CD4-positive, alpha-beta T cell (primary cell): ENCODE results near the gene TSPAN18. TPM values are rescaled to one million over a fixed set of nuclear protein-coding genes. Genes with fewer than 3 reads are reported as not detected.

Experiments
- ATAC-seq: fragments of 200-7000 bp; cut with Tn5 transposase; one replicate; pipeline ENCODE4 v1.10.0; 2022; ENCODE audit warnings: mild to moderate bottlenecking; ENCODE audit not compliant: poor library complexity
- CTCF ChIA-PET: fragments of 350-600 bp; sonication (Branson Sonifier 250); formaldehyde crosslinking; loops from one replicate; lab custom pipeline; 2021; ENCODE audit warnings: antibody characterized with exemption, inconsistent platforms; lab: Charles Lee
- POLR2A ChIA-PET: fragments of 350-600 bp; sonication (Branson Sonifier 250); formaldehyde crosslinking; loops from one replicate; lab custom pipeline; 2021; ENCODE audit warnings: antibody characterized with exemption, inconsistent platforms; lab: Charles Lee
- DNase-seq, 14 experiments: peaks; one replicate each; pipeline ENCODE4 v3.0.0-alpha.2; 2013 to 2020; ENCODE audit warnings: mixed read lengths in 2 of 14
- H3K27ac ChIP-seq, 2 donors: one replicate each; pipeline versions ENCODE4 v1.5.1 to v1.7.0; 2013; ENCODE audit warnings: low read length in 2 of 2, low read depth in 1 of 2, mild to moderate bottlenecking in 1 of 2
- H3K27me3 ChIP-seq, 2 experiments: 1 replicate in 1 of 2; 2 replicates in 1 of 2; pipeline versions ENCODE4 v1.6.1 to v1.7.0; 2013; ENCODE audit warnings: low read length in 2 of 2, control low read depth in 1 of 2, mild to moderate bottlenecking in 1 of 2, moderate library complexity in 1 of 2; ENCODE audit not compliant: insufficient read depth in 2 of 2, control insufficient read depth in 1 of 2
- H3K36me3 ChIP-seq: one replicate; pipeline ENCODE4 v1.6.1; 2013; ENCODE audit warnings: low read length, control low read depth; ENCODE audit not compliant: insufficient read depth
- H3K4me1 ChIP-seq: one replicate; pipeline ENCODE4 v1.6.1; 2013; ENCODE audit warnings: low read length, control low read depth; ENCODE audit not compliant: insufficient read depth
- H3K4me3 ChIP-seq: one replicate; pipeline ENCODE4 v1.5.1; 2013; ENCODE audit warnings: mild to moderate bottlenecking, low read length, moderate library complexity
- H3K9me3 ChIP-seq, 2 experiments: 1 replicate in 1 of 2; 2 replicates in 1 of 2; pipeline versions ENCODE4 v1.6.1 to v1.7.0; 2013; ENCODE audit warnings: low read length in 2 of 2, mild to moderate bottlenecking in 2 of 2, control low read depth in 1 of 2, moderate library complexity in 1 of 2; ENCODE audit not compliant: control insufficient read depth in 1 of 2, insufficient read depth in 1 of 2
- H3K27ac Mint-ChIP-seq: one replicate; pipeline ENCODE4 v1.8.0; 2020; ENCODE audit warnings: mixed read lengths
- H3K27me3 Mint-ChIP-seq: one replicate; pipeline ENCODE4 v1.8.0; 2021; ENCODE audit warnings: mixed read lengths
- H3K36me3 Mint-ChIP-seq: one replicate; pipeline ENCODE4 v1.8.0; 2021; ENCODE audit warnings: low read depth, mixed read lengths
- H3K4me1 Mint-ChIP-seq: one replicate; pipeline ENCODE4 v1.8.0; 2021; ENCODE audit warnings: low read depth, mixed read lengths
- H3K4me3 Mint-ChIP-seq: one replicate; pipeline ENCODE4 v1.8.0; 2020; ENCODE audit warnings: mild to moderate bottlenecking, mixed read lengths
- H3K9me3 Mint-ChIP-seq: one replicate; pipeline ENCODE4 v1.8.0; 2020; ENCODE audit warnings: mixed read lengths
- intact Hi-C, 2 experiments: fragments of 100-400 bp; cut with DNase I in 1 of 2; cut with micrococcal nuclease in 1 of 2; formaldehyde crosslinking; loops; one replicate each; pipeline versions ENCODE4 v1.15.1 to v1.9.0; 2023 to 2025; cut with DNase I, micrococcal nuclease
- total RNA-seq, 174 experiments: library from RNA in 2 of 174; stranded (reverse) in 2 of 174; gene quantifications; one replicate each; pipeline ENCODE4 v1.2.3 and lab custom pipeline; 2021 to 2026
- TF ChIP-seq, protein P1 (sequence below): fragments of 200-600 bp; IDR thresholded peaks from one replicate; pipeline ENCODE4 v1.8.0; 2022; ENCODE audit warnings: antibody characterized with exemption, mild to moderate bottlenecking

Gene TSPAN18
- total RNA-seq, 2 experiments from 2014 or later = 23.0 to 25.3 TPM

DNA sequence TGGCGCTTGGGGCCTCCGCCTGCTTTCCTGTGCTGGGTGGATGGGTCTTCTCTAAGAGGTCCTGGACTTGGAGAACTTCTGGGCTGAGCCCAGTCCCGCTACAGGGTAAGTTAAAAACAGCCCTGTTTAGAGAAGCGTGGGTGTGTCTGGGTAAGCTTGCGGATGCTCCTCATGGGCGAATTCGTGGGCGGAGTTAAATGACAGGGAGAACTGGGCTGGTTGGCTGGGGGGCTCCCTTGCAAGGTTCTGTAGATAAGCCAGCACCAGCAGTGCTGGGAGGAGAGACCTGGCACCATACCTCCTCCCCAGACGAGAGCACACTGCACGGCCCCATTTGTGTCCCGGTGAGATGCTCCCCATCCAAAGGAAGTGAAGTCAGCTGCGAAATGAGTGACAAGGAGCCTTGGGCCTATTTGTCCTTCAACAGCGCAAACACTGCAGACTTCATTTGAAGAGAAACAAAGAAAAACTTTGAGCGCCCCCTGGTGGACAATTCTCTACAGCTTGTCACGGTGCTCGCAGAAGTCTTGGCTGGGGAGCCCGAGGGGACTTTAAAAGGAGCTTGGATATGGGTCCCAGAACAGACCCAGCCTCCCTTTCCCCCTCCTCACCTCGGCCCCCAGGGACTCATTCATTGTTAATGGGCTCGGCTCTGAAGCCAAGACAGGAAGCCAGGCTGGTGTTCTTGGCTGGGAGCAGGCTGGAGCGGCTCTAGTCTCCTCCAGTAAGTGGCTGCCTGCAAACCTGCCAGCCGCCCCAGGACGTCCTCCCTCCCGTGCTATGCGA is 184.5 kb downstream of the TSPAN18 start:
- Mint-ChIP-seq H3K4me3 (no peak overlapping the region), H3K27me3 (no peaks in the 10 kb centered on the region), H3K36me3 (peaks cover 4% of the 10 kb centered on the region)

DNA sequence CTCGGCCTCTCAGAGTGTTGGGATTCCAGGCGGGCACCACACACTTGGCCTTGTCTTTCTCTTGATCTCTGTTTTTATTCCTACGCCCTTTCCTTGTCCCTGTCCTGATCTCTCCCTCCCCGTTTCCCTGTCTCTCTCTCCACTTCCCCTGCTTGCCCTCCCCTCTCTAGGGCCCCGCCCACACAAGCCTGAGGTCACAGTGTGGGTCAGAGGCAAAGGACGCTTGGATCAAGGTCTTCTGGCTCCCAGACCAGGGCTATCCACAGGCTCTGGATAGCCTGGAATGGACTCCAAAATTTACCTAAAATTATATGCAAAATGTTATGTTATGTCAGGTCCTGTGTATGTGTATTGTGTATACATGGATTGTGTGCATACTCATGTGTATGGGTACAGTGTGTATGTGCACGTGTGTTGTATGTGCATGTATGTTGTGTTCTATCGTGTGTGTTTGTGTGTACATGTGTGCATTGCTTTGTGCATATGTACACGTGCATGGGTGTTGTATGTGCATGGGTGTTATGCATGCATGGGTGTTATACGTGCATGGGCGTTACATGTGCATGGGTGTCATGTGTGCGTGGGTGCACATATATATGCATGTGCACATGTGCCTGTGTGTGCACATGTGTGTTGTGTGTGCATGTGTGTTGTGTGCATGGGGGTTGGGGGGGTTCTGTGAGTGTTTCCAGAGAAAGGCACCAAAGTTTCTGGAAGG is 185.7 kb downstream of the TSPAN18 start:
- H3K4me1 Mint-ChIP-seq = peaks cover 7% of the 10 kb centered on the region
- no peak for DNase-seq
- H3K27ac Mint-ChIP-seq = no peak overlapping the region
- ChIA-PET POLR2A (no interaction called here), CTCF (interaction anchor here (1.1 to 1.7 kb wide), 4 partner anchors 15 to 355 kb away, joined by 3 to 12 read pairs (median 4); no protein-coding TSS in a partner anchor)
- no peaks in the 10 kb centered on the region for H3K9me3 Mint-ChIP-seq
- Histone ChIP-seq H3K4me1 (peaks cover 9% of the 10 kb centered on the region), H3K27me3 (no peaks in the 10 kb centered on the region), H3K4me3 (no peak overlapping the region), H3K36me3 (peaks cover 32% of the 10 kb centered on the region), H3K27ac (no peak overlapping the region), H3K9me3 (no peaks in the 10 kb centered on the region)
- ATAC-seq = no peak
- peaks cover 4% of the 10 kb centered on the region for H3K36me3 Mint-ChIP-seq
- H3K27me3 Mint-ChIP-seq = no peaks in the 10 kb centered on the region
- H3K4me3 Mint-ChIP-seq = no peak overlapping the region
- intact Hi-C loops = loop anchor here in 1 of 2 experiments (5.0 kb wide), 1 partner anchor 625 kb away; no protein-coding TSS in a partner anchor
- TF ChIP-seq, protein P1, sequence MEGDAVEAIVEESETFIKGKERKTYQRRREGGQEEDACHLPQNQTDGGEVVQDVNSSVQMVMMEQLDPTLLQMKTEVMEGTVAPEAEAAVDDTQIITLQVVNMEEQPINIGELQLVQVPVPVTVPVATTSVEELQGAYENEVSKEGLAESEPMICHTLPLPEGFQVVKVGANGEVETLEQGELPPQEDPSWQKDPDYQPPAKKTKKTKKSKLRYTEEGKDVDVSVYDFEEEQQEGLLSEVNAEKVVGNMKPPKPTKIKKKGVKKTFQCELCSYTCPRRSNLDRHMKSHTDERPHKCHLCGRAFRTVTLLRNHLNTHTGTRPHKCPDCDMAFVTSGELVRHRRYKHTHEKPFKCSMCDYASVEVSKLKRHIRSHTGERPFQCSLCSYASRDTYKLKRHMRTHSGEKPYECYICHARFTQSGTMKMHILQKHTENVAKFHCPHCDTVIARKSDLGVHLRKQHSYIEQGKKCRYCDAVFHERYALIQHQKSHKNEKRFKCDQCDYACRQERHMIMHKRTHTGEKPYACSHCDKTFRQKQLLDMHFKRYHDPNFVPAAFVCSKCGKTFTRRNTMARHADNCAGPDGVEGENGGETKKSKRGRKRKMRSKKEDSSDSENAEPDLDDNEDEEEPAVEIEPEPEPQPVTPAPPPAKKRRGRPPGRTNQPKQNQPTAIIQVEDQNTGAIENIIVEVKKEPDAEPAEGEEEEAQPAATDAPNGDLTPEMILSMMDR = no peak

More for the DNA sequence above, 184.5 kb downstream of the TSPAN18 start:
- CTCF ChIA-PET = interaction anchor here (1.0 to 1.7 kb wide), 9 partner anchors 11 to 785 kb away, joined by 3 to 12 read pairs (median 5); no protein-coding TSS in a partner anchor
- intact Hi-C loops = loop anchor here (1.0 to 5.0 kb wide), 8 partner anchors 182 to 624 kb away; partner anchors contain the start of gene TSPAN18 (in 1 of the 2)
- ATAC-seq = peak; percentile 83
- POLR2A ChIA-PET = interaction anchor here (1.0 to 1.1 kb wide), 2 partner anchors 185 to 278 kb away, joined by 4 read pairs; no protein-coding TSS in a partner anchor
- no peak overlapping the region for H3K4me3 ChIP-seq
- Mint-ChIP-seq H3K9me3 (no peaks in the 10 kb centered on the region), H3K4me1 (peaks cover 7% of the 10 kb centered on the region), H3K27ac (no peak overlapping the region)
- DNase-seq = peak; percentile 60 to 93 (median 82)
- H3K27ac ChIP-seq = no peak overlapping the region
- H3K4me1 ChIP-seq = peaks cover 9% of the 10 kb centered on the region
- peaks cover 37% of the 10 kb centered on the region for H3K36me3 ChIP-seq
- no peaks in the 10 kb centered on the region for H3K9me3 ChIP-seq
- H3K27me3 ChIP-seq = no peaks in the 10 kb centered on the region
- TF ChIP-seq, protein P1 = peak; percentile 77

DNA sequence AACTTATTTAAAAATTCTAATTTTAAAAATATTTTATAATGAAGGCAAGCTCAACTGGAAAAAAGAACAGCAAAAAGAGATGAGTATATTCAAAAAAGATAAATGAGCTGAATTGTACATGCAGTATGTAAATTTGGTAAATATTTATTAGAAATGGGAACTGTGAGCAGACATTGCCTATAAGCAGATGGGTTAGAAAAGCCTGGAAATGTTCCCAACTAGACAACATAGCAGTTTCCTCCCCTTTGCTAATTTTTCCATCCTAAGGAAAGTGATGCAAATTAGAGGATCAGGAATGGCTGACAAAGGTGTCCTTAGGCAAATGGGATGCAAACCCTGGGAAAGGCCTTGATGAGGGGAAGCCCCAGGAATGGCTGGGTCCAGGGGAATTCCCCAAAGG is 186.7 kb downstream of the TSPAN18 start:
- DNase-seq = no peak
- H3K27ac ChIP-seq = no peak overlapping the region
- H3K4me1 ChIP-seq = peaks cover 9% of the 10 kb centered on the region
- H3K36me3 ChIP-seq = peaks cover 32% of the 10 kb centered on the region
- TF ChIP-seq, protein P1 = no peak
- no peak overlapping the region for H3K4me3 ChIP-seq
- ChIA-PET CTCF (no interaction called here), POLR2A (no interaction called here)
- Mint-ChIP-seq H3K9me3 (no peaks in the 10 kb centered on the region), H3K27ac (no peak overlapping the region), H3K4me3 (no peak overlapping the region), H3K4me1 (peaks cover 7% of the 10 kb centered on the region), H3K36me3 (peaks cover 4% of the 10 kb centered on the region), H3K27me3 (no peaks in the 10 kb centered on the region)
- no peak for ATAC-seq
- H3K27me3 ChIP-seq = no peaks in the 10 kb centered on the region
- intact Hi-C loops = loop anchor here in 1 of 2 experiments (5.0 kb wide), 1 partner anchor 626 kb away; no protein-coding TSS in a partner anchor
- no peaks in the 10 kb centered on the region for H3K9me3 ChIP-seq
